Lung (tissue), 12 donors: ENCODE measurements around the gene MLEC. TPM values are rescaled to one million over a fixed set of nuclear protein-coding genes. Genes with fewer than 3 reads are reported as not detected.

Source experiments
- ATAC-seq: fragments of 200-7000 bp; cut with Tn5 transposase; one replicate; pipeline ENCODE4 v1.9.1; 2020; ENCODE audit warnings: moderate number of reproducible peaks; ENCODE audit not compliant: insufficient read depth, low FRiP score
- DNase-seq, 3 donors: peaks; one replicate each; pipeline ENCODE4 v3.0.0-alpha.2; 2013 to 2017
- H3K27ac ChIP-seq, 2 donors: one replicate each; pipeline ENCODE4 v1.5.1; 2013; ENCODE audit warnings: mild to moderate bottlenecking in 2 of 2, moderate library complexity in 2 of 2, control low read depth in 1 of 2, inconsistent platforms in 1 of 2, low read depth in 1 of 2, low read length in 1 of 2
- H3K27me3 ChIP-seq, 3 donors: one replicate each; pipeline ENCODE4 v1.5.1; 2013; ENCODE audit warnings: low read length in 2 of 3; ENCODE audit not compliant: control insufficient read depth in 3 of 3, insufficient read depth in 3 of 3
- H3K36me3 ChIP-seq, 4 donors: one replicate each; pipeline ENCODE4 v1.5.1; 2013; ENCODE audit warnings: low read length in 4 of 4, mild to moderate bottlenecking in 1 of 4, moderate library complexity in 1 of 4; ENCODE audit not compliant: control insufficient read depth in 4 of 4, insufficient read depth in 4 of 4
- H3K4me1 ChIP-seq, 5 donors: one replicate each; pipeline ENCODE4 v1.5.1; 2013; ENCODE audit warnings: low read length in 5 of 5, mild to moderate bottlenecking in 2 of 5, moderate library complexity in 1 of 5; ENCODE audit not compliant: control insufficient read depth in 5 of 5, insufficient read depth in 5 of 5
- H3K4me3 ChIP-seq: one replicate; pipeline ENCODE4 v1.5.1; 2013; ENCODE audit warnings: mild to moderate bottlenecking, control low read depth, moderate library complexity
- H3K9ac ChIP-seq, 2 donors: one replicate each; pipeline ENCODE4 v1.5.1; 2013; ENCODE audit warnings: low read length in 2 of 2, control low read depth in 1 of 2; ENCODE audit not compliant: insufficient read depth in 1 of 2
- H3K9me3 ChIP-seq, 4 donors: one replicate each; pipeline ENCODE4 v1.5.1; 2013; ENCODE audit warnings: low read length in 3 of 4, mild to moderate bottlenecking in 1 of 4, moderate library complexity in 1 of 4; ENCODE audit not compliant: control insufficient read depth in 4 of 4, insufficient read depth in 3 of 4
- CTCF ChIP-seq: IDR thresholded peaks from 2 replicates; pipeline ENCODE4 v1.5.1; 2012; ENCODE audit warnings: mild to moderate bottlenecking; ENCODE audit errors: control extremely low read depth, extremely low read depth
- WGBS, 2 donors: extraction: QIAGEN DNeasy Blood & Tissue Kit; methylation state at CpG; one replicate each; pipeline ENCODE4 v1.1.7; 2013; 5-methylcytosine and 5-hydroxymethylcytosine counted together
- polyA plus RNA-seq, 2 donors: library from polyadenylated mRNA; stranded (reverse); fragments of 200-250 nt; gene quantifications; one replicate each; pipeline ENCODE4 v1.2.1, GENCODE V29; 2013
- total RNA-seq, 2 donors: library from RNA; depleted of rRNA in 1 of 2; stranded (reverse); fragments of >200 nt in 1 of 2; gene quantifications; one replicate each; pipeline ENCODE4 v1.2.1, GENCODE V29; 2014 to 2021
- donor health status: control.
- donor health status: control.
- donor health status: Bipolar disorder and iron deficiency.
- donor health status: healthy.
- donor health status: DM: yes; HTN: yes; CAD: no.

Gene MLEC
- total and polyA plus RNA-seq, 4 donors: 34.1 to 161 (median 53.7) TPM

- Histone ChIP-seq H3K36me3 (peaks cover 18 to 38% (median 26%) of the 10 kb centered on the region in 4 donors), H3K27me3 (no peaks in the 10 kb centered on the region), H3K4me3 (no peak overlapping the region), H3K4me1 (peaks cover 8 to 37% (median 27%) of the 10 kb centered on the region in 5 donors), H3K27ac (no peak overlapping the region), H3K9me3 (no peaks in the 10 kb centered on the region), H3K9ac (no peak overlapping the region)
- no peak for TF ChIP-seq CTCF
- ATAC-seq: no peak
- 70 to 83% methylated on average over 11 of the region's 11 CpGs for WGBS, 2 donors
- no peak for DNase-seq
Observed at GRCh38 chr12:120692524-120693033, 5.6 kb downstream of the MLEC start.

DNA sequence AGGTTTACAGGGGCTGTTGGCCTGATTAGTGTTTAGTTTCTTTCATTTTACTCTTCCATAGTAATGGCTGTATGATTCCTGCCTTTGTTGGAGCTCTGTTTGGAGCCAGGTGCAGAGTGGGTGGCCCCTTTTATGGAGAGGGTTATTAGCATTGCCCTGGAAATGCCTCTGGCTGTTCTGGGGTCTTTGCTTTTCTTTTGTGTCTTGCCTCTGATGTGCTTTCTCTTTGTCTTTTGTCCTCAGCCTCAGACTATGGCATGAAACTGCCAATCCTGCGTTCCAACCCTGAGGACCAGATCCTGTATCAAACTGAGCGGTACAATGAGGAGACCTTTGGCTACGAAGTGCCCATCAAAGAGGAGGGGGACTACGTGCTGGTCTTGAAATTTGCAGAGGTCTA lies 6.9 kb downstream of the MLEC start:
- H3K9ac ChIP-seq: no peak overlapping the region

DNA sequence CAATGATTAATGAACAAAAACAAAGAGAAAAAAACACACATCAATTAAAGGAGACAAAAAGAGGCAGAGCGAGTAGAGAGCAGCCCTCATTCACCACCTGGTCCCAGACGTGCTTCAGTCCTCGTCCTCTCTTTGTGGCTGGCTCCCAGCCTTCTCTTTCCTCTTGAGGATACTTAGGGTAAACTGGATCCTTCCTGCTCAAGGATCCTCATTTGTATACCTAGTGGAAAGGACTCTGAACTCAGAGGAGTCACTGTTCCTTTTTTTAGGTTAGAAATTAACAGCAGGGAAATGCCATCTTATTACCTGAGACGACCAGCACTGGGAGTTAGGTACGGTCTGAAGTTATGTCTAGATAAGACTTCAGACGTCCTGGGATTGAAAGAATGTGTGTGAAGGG lies 9.7 kb downstream of the MLEC start:
- Histone ChIP-seq H3K27ac (no peak overlapping the region), H3K4me1 (peaks cover 0 to 16% (median 7%) of the 10 kb centered on the region in 5 donors), H3K9ac (no peak overlapping the region), H3K27me3 (no peaks in the 10 kb centered on the region), H3K9me3 (no peaks in the 10 kb centered on the region), H3K4me3 (no peak overlapping the region), H3K36me3 (peaks cover 39 to 59% (median 44%) of the 10 kb centered on the region in 4 donors)
- DNase-seq (peak in 1 of 3 donors; percentile 62), ATAC-seq (no peak)
- no peak for TF ChIP-seq CTCF
- 64 to 79% methylated on average over 6 of the region's 6 CpGs for WGBS, 2 donors

More for the DNA sequence above, 6.9 kb downstream of the MLEC start:
- TF ChIP-seq CTCF: no peak
- no peak overlapping the region for H3K27ac ChIP-seq
- H3K9me3 ChIP-seq: no peaks in the 10 kb centered on the region
- no peak for DNase-seq
- no peak overlapping the region for H3K4me3 ChIP-seq
- H3K36me3 ChIP-seq: peaks cover 28 to 46% (median 29%) of the 10 kb centered on the region in 4 donors
- H3K27me3 ChIP-seq: no peaks in the 10 kb centered on the region
- no peak for ATAC-seq
- peaks cover 12 to 27% (median 23%) of the 10 kb centered on the region in 5 donors for H3K4me1 ChIP-seq
- WGBS, 2 donors: 89 to 91% methylated on average over 4 of the region's 4 CpGs

GRCh38 chr12:120697344-120697743 lies 10.4 kb downstream of the MLEC start:
- no peak for TF ChIP-seq CTCF
- Histone ChIP-seq H3K9me3 (no peaks in the 10 kb centered on the region), H3K27me3 (no peaks in the 10 kb centered on the region), H3K9ac (no peak overlapping the region), H3K27ac (peak overlapping the region; percentile 7 to 48), H3K4me1 (peaks cover 0 to 16% (median 4%) of the 10 kb centered on the region in 5 donors), H3K36me3 (peaks cover 39 to 65% (median 46%) of the 10 kb centered on the region in 4 donors), H3K4me3 (no peak overlapping the region)
- WGBS, 2 donors: 90 to 95% methylated on average over 1 of the region's 1 CpG
- ATAC-seq (no peak), DNase-seq (no peak)
